Hematopoietic multipotent progenitor cell treated with erythropoietin and hydrocortisone succinate and interleukin-3 and kit ligand, for 15 days (in vitro differentiated cells): ENCODE measurements around the gene PLEKHM2.

Experiments used
- DNase-seq: peaks from one replicate; pipeline ENCODE4 v3.0.0-alpha.2; 2015; ENCODE audit warnings: low spot score

The PLEKHM2 gene

DNA sequence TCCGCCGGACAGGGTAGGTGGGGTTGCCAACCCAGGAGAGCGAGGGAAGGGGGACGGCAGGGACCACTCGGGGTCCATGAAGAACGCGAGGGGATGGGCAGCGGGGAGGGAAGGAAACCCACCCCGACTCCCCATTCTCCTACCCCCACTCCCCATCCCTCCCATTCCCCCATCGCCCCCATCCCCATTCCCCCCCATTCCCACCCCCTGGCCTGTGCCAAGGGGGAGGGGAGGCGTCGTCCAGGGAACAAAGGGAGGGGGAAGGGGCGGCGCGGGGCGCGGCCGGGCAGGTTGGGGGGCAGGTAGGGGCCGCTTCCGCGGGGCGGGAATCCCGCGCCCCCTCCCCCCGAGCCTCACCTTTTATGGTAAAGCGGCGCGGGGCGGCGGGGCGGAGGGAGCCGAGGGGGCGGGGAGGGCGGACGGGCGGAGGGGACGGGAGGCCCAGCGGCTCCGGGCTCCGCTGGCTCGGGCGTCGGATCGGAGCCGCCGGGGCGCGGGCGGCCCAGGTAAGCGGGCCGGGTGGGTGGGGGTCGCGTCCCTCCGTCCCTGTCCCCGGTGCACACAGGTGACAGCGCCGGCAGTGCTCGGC lies 74.3 kb downstream of the PLEKHM2 start, which contains the start of gene FBLIM1:
Gene FBLIM1 (plus strand): TSS at position 453 of the 589 bp plus-strand sequence. CDS start 6,189 bp downstream, outside the sequence.
- no peak for DNase-seq

DNA sequence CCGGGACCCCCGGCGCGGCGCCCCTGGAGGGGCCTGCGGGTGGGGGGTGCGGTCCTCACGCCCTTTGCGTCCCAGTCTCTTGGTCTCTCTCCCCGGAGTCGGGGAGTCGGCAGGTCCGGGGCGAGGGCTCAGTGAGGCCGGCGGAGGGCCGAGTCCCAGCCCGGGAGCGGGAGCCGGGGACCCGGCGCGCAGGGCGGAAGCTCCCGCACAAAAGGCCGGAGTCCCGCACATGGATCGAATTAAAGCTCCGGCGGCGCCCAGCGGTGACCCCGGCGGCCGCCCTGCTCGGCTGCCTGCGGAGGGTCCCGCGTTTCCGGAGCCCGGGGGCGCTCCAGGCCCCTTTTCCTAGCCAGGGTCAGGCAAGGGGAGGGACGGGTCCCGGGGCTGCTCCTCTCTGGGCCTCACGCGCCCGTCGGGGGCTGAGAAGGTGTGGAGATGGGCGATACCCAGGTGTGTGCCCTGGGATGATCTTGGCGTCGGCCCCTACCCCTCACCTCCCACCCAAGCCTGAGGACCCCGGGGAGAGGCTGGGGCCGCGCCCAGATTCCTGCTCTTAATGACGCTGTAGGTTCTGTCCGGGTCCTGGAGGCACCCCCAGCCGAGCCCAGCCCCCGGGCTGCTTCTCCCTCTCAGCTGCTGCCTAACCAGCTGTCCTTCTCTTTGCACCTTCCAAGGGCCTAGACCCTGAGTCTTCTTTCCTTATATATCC lies 75.0 kb downstream of the PLEKHM2 start:
- DNase-seq = no peak

DNA sequence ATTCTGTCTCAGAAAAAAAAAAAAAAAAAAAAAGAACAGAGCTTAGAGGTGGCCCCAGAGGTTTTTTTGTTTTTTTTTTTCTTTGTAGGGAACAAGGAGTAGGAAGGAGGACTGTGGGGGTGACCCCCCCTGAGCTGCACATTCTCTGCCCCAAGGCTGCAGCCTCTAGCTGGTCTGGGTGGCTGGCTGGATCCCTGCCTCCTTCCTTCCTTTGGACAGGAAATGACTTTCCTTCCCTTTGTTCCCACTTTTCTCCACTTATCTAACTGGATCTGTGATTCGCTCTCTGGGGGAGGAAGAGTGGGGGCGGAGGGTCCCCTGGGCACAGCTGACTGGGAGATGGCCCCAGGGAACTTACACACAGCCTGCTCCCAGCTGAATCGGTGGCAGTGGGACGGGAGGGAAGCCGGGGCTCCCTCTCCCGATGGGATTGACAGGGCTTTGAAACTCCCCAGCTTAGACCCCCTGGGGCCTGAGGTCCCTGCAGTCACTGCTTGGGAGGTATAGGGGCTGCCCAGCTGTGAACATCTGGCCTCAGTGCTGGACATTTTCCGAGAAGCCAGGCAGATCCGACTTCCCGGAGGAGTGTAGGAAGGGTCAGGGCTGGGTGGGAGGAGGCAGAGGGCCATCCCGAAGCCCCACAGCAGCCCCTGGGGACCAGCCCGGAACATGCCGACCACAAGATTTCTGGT lies 76.5 kb downstream of the PLEKHM2 start:
- DNase-seq = no peak

DNA sequence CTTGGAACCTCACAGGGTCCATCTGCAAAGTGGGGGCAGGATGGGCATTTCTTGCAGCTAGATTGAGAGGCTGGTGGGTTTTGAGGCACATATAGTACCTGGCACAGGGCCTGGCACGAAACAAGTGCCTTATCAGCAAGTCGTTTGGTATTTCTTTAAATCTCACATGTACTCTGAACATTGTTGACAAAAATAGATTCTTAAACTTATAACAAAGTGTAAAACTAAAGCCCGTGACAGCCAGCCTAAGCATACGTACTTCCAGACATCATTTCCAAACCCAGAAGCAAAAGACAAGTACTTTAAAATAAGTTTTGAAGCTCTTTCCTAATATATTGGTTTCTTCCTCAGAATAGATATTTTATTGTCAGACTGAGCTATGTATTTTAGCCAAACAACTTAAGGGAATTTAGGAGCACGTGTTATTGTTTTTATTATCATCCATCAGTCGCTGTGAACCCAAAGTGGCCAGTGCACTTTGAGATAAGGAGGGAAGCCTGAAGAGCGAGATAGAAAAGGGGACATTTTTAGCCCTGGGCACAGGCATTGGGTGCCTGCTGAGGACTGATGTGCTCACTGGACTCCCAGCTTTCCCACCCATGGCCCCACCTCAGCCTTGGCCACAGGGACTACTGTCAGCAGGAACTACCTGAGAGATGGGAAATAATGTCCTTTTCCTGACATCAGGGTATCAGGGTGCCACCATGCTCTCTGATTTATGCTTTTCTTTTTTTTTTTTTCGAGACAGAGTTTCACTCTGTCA lies 77.4 kb downstream of the PLEKHM2 start:
- DNase-seq = no peak

DNA sequence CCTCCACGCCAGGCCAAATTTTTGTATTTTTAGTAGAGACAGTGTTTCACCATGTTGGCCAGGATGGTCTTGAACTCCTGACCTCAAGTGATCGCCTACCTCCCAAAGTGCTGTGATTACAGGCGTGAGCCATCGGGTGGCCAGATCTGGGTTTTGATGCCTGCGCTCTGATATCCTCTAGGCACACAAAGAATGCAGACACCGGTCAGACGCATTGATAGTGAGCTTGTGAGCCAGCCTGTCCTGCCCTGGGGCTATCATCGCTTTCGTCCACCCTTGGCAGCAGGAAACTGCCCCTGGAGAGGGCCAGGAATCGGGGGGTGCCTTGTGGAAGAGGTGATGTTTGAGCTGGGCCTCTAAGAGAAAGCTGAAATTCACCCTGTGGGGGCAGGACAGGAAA lies 78.4 kb downstream of the PLEKHM2 start:
- no peak for DNase-seq

DNA sequence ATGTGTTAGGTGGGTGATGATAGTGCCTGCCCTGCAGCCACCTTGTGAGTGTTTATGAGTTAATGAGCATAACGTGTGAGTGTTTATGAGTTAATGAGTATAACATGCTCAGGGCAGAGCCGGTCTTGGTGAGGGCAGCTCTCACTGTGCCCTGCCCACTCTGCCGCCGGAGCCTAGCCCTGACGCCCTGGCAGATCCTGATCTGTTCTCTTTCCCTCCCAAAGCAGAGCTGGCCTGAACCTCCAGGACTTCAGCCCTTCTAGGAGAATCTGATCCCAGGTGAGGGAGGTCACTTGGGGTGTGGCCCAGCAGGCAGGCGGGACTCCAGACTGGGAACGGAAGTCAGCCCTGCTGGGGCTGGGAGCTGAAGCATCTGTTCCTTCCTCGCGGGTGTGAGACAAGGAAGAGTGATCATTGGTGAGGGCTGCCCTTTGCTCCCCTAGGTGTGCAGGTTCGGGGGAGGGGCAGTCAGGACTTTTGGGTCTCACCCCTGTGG lies 80.2 kb downstream of the PLEKHM2 start:
- no peak for DNase-seq

DNA sequence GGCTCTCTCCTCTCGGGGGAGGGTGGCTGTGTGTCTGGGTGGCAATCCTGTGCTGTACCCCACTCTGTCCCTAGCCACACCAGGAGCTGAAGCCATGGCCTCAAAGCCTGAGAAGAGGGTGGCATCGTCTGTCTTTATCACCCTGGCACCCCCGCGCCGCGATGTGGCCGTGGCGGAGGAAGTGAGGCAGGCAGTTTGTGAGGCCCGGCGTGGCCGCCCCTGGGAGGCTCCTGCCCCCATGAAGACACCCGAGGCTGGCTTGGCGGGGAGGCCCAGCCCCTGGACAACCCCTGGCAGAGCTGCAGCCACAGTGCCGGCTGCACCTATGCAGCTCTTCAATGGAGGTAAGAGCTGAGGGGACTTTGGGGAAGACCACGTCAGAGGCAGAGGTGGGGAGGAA lies 80.8 kb downstream of the PLEKHM2 start:
- no peak for DNase-seq

DNA sequence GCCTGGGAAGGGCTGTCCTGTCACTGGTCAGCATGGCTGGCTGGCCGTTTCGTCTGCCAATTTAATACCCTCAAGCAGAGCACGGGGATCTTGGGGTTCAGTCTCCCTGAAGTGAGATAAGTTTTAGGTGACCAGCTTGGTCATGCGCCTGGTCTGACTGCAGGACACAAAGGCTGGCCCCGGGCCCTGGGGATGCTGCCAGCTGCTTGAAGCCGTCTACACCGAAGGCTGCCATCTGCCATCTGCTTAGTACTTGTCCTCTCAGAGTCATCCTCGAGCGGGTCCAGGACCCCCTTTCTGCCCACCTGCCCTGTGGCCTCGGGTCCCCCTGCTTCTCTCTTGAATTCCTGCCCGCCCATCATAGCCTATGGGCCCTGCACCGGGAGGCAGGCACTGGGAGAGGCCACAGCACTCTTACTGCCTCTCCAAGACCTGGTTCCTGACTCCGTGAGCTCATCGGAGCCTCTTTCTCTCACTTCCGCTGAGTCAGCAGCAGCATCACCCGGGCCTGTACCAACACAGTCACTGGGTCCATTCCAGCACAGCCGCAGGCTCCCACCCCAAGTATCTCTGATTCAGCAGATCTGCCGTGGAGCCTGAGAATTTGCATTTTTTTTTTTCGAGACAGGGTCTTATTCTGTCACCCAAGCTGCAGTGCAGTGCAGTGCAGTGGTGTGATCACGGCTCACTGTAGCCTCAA lies 81.5 kb downstream of the PLEKHM2 start:
- DNase-seq = no peak

DNA sequence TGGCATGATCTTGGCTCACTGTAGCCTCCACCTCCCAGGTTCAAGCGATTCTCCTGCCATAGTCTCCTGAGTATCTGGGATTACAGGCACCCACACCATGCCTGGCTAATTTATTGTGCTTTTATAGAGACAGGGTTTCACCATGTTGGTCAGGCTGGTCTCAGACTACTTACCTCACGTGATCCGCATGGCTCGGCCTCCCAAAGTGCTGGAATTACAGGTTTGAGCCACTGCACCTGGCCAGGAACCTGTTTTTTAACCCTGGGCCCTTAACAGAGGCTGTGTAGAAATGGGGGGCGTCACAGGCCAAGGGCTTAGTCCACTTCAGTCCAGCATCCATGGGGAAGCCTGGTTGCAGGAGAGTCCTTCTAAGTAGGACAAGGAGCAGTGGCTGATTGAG lies 83.8 kb downstream of the PLEKHM2 start:
- DNase-seq = no peak

DNA sequence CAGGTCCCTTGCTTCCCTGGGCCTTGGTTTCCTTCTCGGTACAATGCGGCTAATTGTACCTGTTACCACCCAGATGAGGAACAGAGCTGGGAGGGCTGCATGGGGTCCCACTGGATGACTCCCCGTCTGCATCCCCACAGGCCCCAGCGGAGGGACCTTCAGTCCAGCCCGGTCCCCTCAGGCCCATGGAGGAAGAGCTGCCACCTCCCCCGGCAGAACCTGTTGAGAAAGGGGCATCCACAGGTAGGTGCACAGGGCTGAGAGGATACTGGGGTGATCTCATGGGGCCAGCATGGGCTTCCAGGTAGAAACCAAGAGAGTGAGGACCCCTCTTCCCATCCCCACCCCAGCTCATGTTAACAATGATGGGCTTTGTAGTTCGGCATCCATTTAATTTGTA lies 84.3 kb downstream of the PLEKHM2 start:
- DNase-seq = no peak

DNA sequence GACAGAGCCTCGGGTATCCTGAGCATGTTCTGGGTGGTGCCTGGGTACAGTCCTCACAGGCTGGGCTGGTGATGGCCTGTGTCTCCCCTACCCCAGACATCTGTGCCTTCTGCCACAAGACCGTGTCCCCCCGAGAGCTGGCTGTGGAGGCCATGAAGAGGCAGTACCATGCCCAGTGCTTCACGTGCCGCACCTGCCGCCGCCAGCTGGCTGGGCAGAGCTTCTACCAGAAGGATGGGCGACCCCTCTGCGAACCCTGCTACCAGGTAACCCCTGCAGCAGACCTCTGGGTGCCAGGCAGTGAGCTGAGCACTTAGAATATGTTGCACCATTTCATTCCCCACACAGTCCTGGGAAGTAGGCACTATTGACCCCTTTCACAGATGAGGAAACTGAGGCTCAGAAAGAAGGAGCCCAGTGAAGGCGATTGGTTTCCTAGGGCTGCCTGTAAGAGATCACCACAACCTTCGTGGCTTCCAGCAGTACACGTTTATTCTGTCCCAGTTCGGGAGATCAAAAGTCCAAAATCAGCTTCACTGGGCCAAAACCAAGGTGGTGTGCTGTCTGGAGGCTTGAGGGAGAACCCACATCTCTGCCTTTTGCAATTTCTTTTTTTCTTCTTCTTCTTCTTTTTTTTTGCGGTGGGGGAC lies 86.3 kb downstream of the PLEKHM2 start:
- DNase-seq = no peak

DNA sequence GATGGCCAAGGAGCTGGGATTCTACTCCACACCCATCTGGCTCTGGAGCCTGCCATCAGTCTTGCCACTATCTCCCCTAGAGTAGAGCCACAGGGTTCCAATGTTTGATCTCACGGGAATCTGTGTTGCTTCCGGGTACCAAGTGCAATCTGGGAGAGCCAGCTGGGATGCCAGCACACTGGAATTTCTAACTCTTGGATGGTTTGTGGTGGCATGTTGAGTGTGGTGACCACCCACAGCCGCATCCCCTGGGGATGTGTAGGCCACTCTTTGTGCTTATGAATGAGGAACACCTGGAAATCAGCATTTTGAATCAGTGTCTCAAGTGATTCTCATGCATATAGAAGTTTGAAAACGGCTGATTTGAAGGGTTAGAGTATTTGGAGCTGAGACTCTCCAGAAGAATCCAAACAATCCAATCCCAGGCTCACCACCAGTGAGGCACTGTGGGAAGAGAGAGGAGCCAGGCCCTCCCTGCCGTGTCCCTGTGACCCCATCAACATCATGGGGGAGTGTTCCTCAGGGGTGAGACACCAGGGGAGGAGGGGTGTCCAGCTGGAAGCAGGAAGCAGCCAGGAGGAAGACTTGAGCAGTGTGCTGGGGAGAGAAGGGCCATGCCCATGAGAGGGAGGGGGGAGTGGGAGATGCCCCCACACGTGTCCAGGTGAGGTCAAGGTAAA lies 87.9 kb downstream of the PLEKHM2 start:
- DNase-seq = no peak

DNA sequence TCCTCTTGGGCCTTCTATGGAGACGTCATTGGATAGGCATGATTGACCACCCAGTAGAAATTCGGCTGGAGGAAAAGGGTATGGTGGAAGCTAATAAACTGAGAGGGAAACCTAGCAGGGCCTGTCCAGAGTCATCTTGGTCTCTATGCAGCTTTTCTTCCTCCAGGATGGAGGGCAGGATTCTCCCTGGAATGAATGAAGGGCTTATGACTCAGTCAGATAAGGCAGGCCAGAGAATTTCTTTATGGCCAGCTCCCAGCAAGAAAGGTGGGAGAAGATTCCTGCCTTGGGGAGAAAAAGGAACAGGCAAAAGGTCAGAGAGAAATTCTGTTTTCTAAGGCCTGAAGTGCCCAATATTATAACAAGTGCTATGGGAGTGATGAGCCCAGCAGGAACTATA lies 91.6 kb downstream of the PLEKHM2 start:
- no peak for DNase-seq

DNA sequence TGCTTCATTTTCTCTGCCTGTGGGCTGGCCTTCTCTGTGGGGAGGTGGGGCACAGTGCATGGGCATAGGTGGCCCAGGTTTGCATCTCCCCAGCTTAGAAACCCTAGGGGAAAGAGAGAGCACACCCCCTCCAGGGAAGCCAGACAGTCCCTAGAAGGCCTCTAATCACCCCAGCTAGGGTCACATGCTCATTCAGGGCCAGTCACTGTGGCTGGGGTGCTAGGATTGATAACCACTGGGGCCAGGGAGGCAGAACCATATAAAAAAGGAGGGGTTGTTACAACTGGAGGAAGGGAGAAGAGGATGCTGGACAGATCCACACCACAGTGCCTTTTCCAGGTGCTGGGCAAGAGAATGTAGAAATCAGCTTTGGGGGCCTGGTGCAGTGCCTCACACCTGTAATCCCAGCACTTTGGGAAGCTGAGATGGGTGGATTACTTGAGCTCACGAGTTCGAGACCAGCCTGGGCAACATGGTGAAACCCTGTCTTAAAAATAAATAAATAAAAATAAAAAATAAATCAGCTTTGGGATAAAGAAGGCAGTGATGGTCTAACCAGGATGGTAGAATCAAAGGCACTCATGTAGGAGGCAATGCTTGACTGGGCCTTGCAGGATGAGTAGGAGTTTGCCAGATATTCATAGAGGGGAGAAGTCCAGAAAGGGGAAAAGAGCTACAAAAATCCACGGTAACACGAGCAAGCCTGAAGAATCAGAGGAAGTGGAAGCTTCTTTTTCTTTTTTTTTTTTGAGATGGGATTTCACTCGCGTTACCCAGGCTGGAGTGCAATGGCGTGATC lies 94.0 kb downstream of the PLEKHM2 start:
- DNase-seq = no peak
